NB4 (cell line): ENCODE data around the gene SCNN1A.

Experiments used
- DNase-seq: peaks from one replicate; pipeline ENCODE4 v3.0.0; 2010; ENCODE audit warnings: low read depth
- H3K4me3 ChIP-seq: one replicate; pipeline ENCODE4 v1.5.1; 2011; ENCODE audit warnings: mild to moderate bottlenecking, low read depth, low read length, moderate library complexity
- MYC ChIP-seq: IDR thresholded peaks from 2 replicates; pipeline ENCODE4 v1.6.1; 2011; ENCODE audit warnings: low read depth, low read length
- POLR2A ChIP-seq: IDR thresholded peaks from 2 replicates; pipeline ENCODE4 v1.6.1; 2011; ENCODE audit warnings: mild to moderate bottlenecking; ENCODE audit not compliant: insufficient read length; ENCODE audit errors: extremely low read depth
- TF ChIP-seq, protein P1 (sequence below): IDR thresholded peaks from 2 replicates; pipeline ENCODE4 v1.6.1; 2011; ENCODE audit warnings: low read depth, low read length
- TF ChIP-seq, protein P2 (sequence below): IDR thresholded peaks from one replicate; pipeline ENCODE4 v1.5.1; 2012; ENCODE audit warnings: low read depth, low read length

SCNN1A gene

GRCh38 chr12:6334359-6334758, 41.0 kb downstream of the SCNN1A start:
- TF ChIP-seq MYC (no peak), POLR2A (no peak)
- TF ChIP-seq, protein P1, sequence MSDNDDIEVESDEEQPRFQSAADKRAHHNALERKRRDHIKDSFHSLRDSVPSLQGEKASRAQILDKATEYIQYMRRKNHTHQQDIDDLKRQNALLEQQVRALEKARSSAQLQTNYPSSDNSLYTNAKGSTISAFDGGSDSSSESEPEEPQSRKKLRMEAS, result no peak
- TF ChIP-seq, protein P2, sequence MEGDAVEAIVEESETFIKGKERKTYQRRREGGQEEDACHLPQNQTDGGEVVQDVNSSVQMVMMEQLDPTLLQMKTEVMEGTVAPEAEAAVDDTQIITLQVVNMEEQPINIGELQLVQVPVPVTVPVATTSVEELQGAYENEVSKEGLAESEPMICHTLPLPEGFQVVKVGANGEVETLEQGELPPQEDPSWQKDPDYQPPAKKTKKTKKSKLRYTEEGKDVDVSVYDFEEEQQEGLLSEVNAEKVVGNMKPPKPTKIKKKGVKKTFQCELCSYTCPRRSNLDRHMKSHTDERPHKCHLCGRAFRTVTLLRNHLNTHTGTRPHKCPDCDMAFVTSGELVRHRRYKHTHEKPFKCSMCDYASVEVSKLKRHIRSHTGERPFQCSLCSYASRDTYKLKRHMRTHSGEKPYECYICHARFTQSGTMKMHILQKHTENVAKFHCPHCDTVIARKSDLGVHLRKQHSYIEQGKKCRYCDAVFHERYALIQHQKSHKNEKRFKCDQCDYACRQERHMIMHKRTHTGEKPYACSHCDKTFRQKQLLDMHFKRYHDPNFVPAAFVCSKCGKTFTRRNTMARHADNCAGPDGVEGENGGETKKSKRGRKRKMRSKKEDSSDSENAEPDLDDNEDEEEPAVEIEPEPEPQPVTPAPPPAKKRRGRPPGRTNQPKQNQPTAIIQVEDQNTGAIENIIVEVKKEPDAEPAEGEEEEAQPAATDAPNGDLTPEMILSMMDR, result no peak
- H3K4me3 ChIP-seq, result no peak overlapping the region
- no peak for DNase-seq

- no peak for DNase-seq
- no peak for TF ChIP-seq POLR2A
- no peak for TF ChIP-seq MYC
- TF ChIP-seq, protein P1, result no peak
- TF ChIP-seq, protein P2, result no peak
- H3K4me3 ChIP-seq, result no peak overlapping the region
These were observed 41.8 kb downstream of the SCNN1A start for GRCh38 chr12:6333566-6333965.

GRCh38 chr12:6333029-6333428, 42.3 kb downstream of the SCNN1A start:
- DNase-seq, result peak; percentile 69
- TF ChIP-seq, protein P1, result no peak
- TF ChIP-seq, protein P2, result no peak
- TF ChIP-seq MYC (no peak), POLR2A (no peak)
- H3K4me3 ChIP-seq, result no peak overlapping the region

DNA sequence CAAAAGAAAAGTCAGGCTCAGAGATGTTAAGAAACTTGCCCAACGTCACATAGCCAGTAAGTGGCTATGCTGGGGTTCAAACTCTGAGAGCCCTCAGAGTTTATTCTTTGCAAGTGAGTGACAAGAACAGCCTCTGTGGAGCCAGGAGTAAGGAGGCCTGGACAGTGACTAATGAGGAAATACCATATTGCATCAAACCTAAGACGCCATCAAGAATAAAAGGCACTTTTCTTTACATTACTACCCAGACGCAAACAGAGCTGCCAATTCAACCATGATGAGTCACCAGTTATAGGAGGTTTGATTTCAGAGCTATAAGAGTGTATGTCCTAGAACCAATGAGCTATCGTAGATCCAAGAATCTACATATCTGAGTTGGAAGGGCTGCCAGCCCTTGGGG, 42.9 kb downstream of the SCNN1A start:
- TF ChIP-seq POLR2A (no peak), MYC (no peak)
- TF ChIP-seq, protein P1, result no peak
- TF ChIP-seq, protein P2, result no peak
- no peak overlapping the region for H3K4me3 ChIP-seq
- peak; percentile 60 for DNase-seq

DNA sequence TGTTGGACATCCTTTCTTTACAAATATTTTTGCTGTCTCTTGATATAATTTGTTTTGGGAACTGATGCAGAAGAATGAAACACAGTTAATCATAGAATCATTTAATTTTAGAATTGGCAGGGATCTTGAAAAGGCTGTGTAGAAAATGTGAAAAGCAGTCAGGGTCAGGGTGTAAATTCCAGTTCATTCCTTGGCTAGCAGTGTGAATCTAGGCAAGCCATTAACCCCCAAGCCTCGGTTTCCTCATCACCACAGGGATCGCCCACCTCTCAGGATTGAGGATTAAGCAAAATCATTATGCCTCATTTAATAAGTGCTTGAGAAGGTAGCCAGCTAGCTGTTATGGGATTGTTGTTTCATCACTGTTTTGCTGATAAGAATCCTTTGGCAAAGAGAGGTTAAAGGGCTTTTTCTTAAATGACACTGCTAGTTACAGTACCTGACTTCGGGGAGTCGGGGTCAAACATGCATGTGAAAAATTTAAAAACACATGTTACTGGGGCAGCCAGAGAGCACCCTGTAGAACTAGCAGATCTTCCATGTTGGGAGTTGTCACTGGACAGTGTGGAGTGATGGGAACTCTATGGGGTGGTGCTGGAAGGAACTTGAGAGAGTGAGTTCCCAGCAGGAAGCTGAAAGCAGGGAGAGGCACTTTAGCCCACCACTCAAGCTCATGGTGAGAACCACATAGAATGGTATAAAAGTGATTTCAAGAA, 44.2 kb downstream of the SCNN1A start:
- no peak for DNase-seq
- TF ChIP-seq POLR2A (no peak), MYC (no peak)
- TF ChIP-seq, protein P1, result no peak
- TF ChIP-seq, protein P2, result no peak
- no peak overlapping the region for H3K4me3 ChIP-seq
